ENCODE measurements around the gene GALM.
"Not testable (repeated sequence)": the region's sequence is repeated elsewhere in the genome, so short reads cannot be mapped to it uniquely, and the experiment has no call there.

Gene GALM

GRCh38 chr2:38682008-38682575, 16.2 kb downstream of the GALM start:
- no peak for DNase-seq (ENCODE audit: low spot score)

GRCh38 chr2:38682620-38683019, 16.7 kb downstream of the GALM start:
- not testable (repeated sequence) for DNase-seq (ENCODE audit: low spot score)

GRCh38 chr2:38683766-38684165, 17.9 kb downstream of the GALM start:
- no peak for DNase-seq (ENCODE audit: low spot score)

- DNase-seq (ENCODE audit: low spot score), result no peak
Observed at GRCh38 chr2:38685116-38685735, 19.3 kb downstream of the GALM start.

GRCh38 chr2:38690499-38691420, 24.8 kb downstream of the GALM start:
- DNase-seq (ENCODE audit: low spot score), result peak; percentile 57

GRCh38 chr2:38691994-38692393, 26.1 kb downstream of the GALM start:
- DNase-seq (ENCODE audit: low spot score), result no peak

GRCh38 chr2:38692636-38693318, 26.9 kb downstream of the GALM start:
- DNase-seq (ENCODE audit: low spot score), result no peak

GRCh38 chr2:38697116-38697840, 31.4 kb downstream of the GALM start:
- peak; percentile 35 for DNase-seq (ENCODE audit: low spot score)

- no peak for DNase-seq (ENCODE audit: low spot score)
Observed at GRCh38 chr2:38698467-38699003, 32.6 kb downstream of the GALM start.

- no peak for DNase-seq (ENCODE audit: low spot score)
Observed at GRCh38 chr2:38700113-38700785, 34.3 kb downstream of the GALM start.

GRCh38 chr2:38700881-38701458, 35.1 kb downstream of the GALM start:
- DNase-seq (ENCODE audit: low spot score), result no peak

- DNase-seq (ENCODE audit: low spot score), result no peak
Observed at GRCh38 chr2:38701542-38701941, 35.6 kb downstream of the GALM start.

GRCh38 chr2:38702413-38702812, 36.5 kb downstream of the GALM start:
- DNase-seq (ENCODE audit: low spot score), result no peak

GRCh38 chr2:38703336-38703735, 37.4 kb downstream of the GALM start:
- not testable (repeated sequence) for DNase-seq (ENCODE audit: low spot score)

- DNase-seq (ENCODE audit: low spot score), result no peak
Observed at GRCh38 chr2:38704664-38705063, 38.8 kb downstream of the GALM start.

- DNase-seq (ENCODE audit: low spot score), result no peak
Observed at GRCh38 chr2:38706846-38707345, 41.0 kb downstream of the GALM start.

- not testable (repeated sequence) for DNase-seq (ENCODE audit: low spot score)
Observed at GRCh38 chr2:38708491-38708890, 42.6 kb downstream of the GALM start.

- DNase-seq (ENCODE audit: low spot score), result no peak
Observed at GRCh38 chr2:38708900-38709566, 43.1 kb downstream of the GALM start.

GRCh38 chr2:38709567-38710194, 43.8 kb downstream of the GALM start:
- no peak for DNase-seq (ENCODE audit: low spot score)
